NCI-H1417 treated with DMSO at 0.1 percent for 48 hours (cell line): ENCODE data around the gene EEF1AKMT1.

Experiments used
- DNase-seq: peaks from one replicate; lab custom pipeline; 2025; lab: John Stamatoyannopoulos, UW

EEF1AKMT1 gene

GRCh38 chr13:20773194-20774080, at the start of gene EEF1AKMT1:
TSS of gene EEF1AKMT1 (minus strand) at chr13:20773961. CDS start at chr13:20757598, 16,363 bp downstream.
- DNase-seq = peak; percentile 48

GRCh38 chr13:20823071-20823470, 49.3 kb upstream of the EEF1AKMT1 start:
- DNase-seq = no peak

GRCh38 chr13:20822406-20822805, 48.6 kb upstream of the EEF1AKMT1 start:
- DNase-seq = no peak

GRCh38 chr13:20819715-20820114, 46.0 kb upstream of the EEF1AKMT1 start:
- DNase-seq = no peak

GRCh38 chr13:20815464-20815863, 41.7 kb upstream of the EEF1AKMT1 start:
- no peak for DNase-seq

- no peak for DNase-seq
These were observed 40.6 kb upstream of the EEF1AKMT1 start for GRCh38 chr13:20814224-20814910.

- no peak for DNase-seq
These were observed 39.1 kb upstream of the EEF1AKMT1 start for GRCh38 chr13:20812890-20813289.

GRCh38 chr13:20810808-20811207, 37.0 kb upstream of the EEF1AKMT1 start:
- DNase-seq = no peak

- no peak for DNase-seq
These were observed 35.1 kb upstream of the EEF1AKMT1 start for GRCh38 chr13:20808874-20809273.

- no peak for DNase-seq
These were observed 29.6 kb upstream of the EEF1AKMT1 start for GRCh38 chr13:20803180-20803965.

- no peak for DNase-seq
These were observed 27.9 kb upstream of the EEF1AKMT1 start for GRCh38 chr13:20801707-20802106.

- no peak for DNase-seq
These were observed 26.1 kb upstream of the EEF1AKMT1 start for GRCh38 chr13:20799726-20800416.

GRCh38 chr13:20798027-20798426, 24.3 kb upstream of the EEF1AKMT1 start:
- no peak for DNase-seq

- DNase-seq = no peak
These were observed 23.2 kb upstream of the EEF1AKMT1 start for GRCh38 chr13:20796791-20797508.

- no peak for DNase-seq
These were observed 15.9 kb upstream of the EEF1AKMT1 start for GRCh38 chr13:20789665-20790064.

- no peak for DNase-seq
These were observed 14.6 kb upstream of the EEF1AKMT1 start for GRCh38 chr13:20788312-20788711.

GRCh38 chr13:20787180-20787579, 13.4 kb upstream of the EEF1AKMT1 start:
- DNase-seq = no peak

GRCh38 chr13:20782116-20782708, 8.5 kb upstream of the EEF1AKMT1 start:
- DNase-seq = no peak

GRCh38 chr13:20780317-20780716, 6.6 kb upstream of the EEF1AKMT1 start:
- DNase-seq = no peak

GRCh38 chr13:20779405-20779804, 5.6 kb upstream of the EEF1AKMT1 start:
- no peak for DNase-seq

GRCh38 chr13:20778311-20778710, 4.5 kb upstream of the EEF1AKMT1 start:
- no peak for DNase-seq
